ENCODE results near the gene HAUS2. TPM values are rescaled to one million over a fixed set of nuclear protein-coding genes. Genes with fewer than 3 reads are reported as not detected.

Gene HAUS2
- total RNA-seq, 1 experiment from 2014 or later: 39.8 TPM

DNA sequence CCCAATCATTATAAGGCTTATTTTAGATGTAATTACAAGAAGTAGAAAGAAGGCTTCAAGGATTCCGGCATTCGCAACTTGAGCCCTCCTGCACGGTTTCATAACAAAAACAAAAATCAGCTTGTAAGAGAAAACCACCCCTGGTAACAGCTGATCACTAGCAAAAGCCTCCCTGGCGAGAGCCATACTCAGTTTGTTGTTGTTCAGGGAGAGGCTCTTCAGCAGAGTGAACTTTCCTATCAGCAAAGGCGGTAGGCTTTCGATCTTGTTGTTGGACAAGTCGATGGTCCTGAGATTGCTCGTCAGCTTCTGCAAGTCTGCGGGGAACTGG lies 755 bp upstream of the HAUS2 start:
- peak overlapping the region; percentile 92 for H3K4me2 ChIP-seq (ENCODE audit: low read length)
- no peaks in the 10 kb centered on the region for H3K27me3 ChIP-seq (ENCODE audit: insufficient read depth, low read length)
- no peaks in the 10 kb centered on the region for H3K9me2 ChIP-seq (ENCODE audit: insufficient read depth)
- TF ChIP-seq ELF1 (IDR thresholded peaks at IDR 0.05; ENCODE audit: borderline replicate concordance, low read depth) (no peak), EGR1 (IDR thresholded peaks at IDR 0.05; ENCODE audit: low read depth) (no peak), ZFX (IDR thresholded peaks at IDR 0.05) (no peak), RAD21 (IDR thresholded peaks at IDR 0.05; ENCODE audit: low read depth) (no peak)
- TF ChIP-seq, protein P1, sequence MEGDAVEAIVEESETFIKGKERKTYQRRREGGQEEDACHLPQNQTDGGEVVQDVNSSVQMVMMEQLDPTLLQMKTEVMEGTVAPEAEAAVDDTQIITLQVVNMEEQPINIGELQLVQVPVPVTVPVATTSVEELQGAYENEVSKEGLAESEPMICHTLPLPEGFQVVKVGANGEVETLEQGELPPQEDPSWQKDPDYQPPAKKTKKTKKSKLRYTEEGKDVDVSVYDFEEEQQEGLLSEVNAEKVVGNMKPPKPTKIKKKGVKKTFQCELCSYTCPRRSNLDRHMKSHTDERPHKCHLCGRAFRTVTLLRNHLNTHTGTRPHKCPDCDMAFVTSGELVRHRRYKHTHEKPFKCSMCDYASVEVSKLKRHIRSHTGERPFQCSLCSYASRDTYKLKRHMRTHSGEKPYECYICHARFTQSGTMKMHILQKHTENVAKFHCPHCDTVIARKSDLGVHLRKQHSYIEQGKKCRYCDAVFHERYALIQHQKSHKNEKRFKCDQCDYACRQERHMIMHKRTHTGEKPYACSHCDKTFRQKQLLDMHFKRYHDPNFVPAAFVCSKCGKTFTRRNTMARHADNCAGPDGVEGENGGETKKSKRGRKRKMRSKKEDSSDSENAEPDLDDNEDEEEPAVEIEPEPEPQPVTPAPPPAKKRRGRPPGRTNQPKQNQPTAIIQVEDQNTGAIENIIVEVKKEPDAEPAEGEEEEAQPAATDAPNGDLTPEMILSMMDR (IDR thresholded peaks at IDR 0.05 in 2 of 3, conservative IDR thresholded peaks at IDR 0.05 in 1 of 3; ENCODE audit: borderline replicate concordance in 1 of 3, insufficient read depth in 1 of 3, low read depth in 2 of 3, low read length in 2 of 3): no peak
- peaks cover 8 to 11% of the 10 kb centered on the region in 2 experiments for H3K36me3 ChIP-seq (ENCODE audit: control insufficient read depth in 1 of 2, insufficient read depth in 2 of 2, low read length in 2 of 2)
- ChIA-PET POLR2A (interaction anchor here (1.3 kb wide), 1 partner anchor 9 kb away, joined by 4 read pairs; no protein-coding TSS in a partner anchor), CTCF (no interaction called here), RAD21 (ENCODE audit: low non-redundant PET in 1 of 2, low total read pairs in 2 of 2, uncharacterized antibody in 2 of 2, unreplicated experiment in 2 of 2) (no interaction called here)
- H3K4me3 ChIP-seq (replicated peaks in 1 of 2; ENCODE audit: low read depth in 1 of 2, low read length in 2 of 2): peak overlapping the region; percentile 77 to 99
- peaks cover 55% of the 10 kb centered on the region for H3K79me2 ChIP-seq (ENCODE audit: insufficient read depth, low read length)
- H2AFZ ChIP-seq (ENCODE audit: low read depth, low read length, poor library complexity, severe bottlenecking): no peak overlapping the region
- H3K27ac ChIP-seq (ENCODE audit: low read depth, low read length): peak overlapping the region; percentile 83
- no peaks in the 10 kb centered on the region for H3K9me3 ChIP-seq (ENCODE audit: control insufficient read depth in 1 of 2, insufficient read depth in 1 of 2, low read depth in 1 of 2, low read length in 2 of 2)
- H3K4me1 ChIP-seq (ENCODE audit: control insufficient read depth in 1 of 2, insufficient read depth in 2 of 2, low read length in 2 of 2): peaks cover 9 to 17% of the 10 kb centered on the region in 2 experiments
- H4K20me1 ChIP-seq (ENCODE audit: insufficient read depth): no peaks in the 10 kb centered on the region
- no peak for ATAC-seq
- peak overlapping the region; percentile 99 for H3K9ac ChIP-seq (ENCODE audit: low read length)
- DNase-seq (ENCODE audit: low read depth, low spot score): no peak
- BruUV-seq (replicated peaks): no TSS peak
- intact Hi-C loops (cut with micrococcal nuclease): no loop called here

DNA sequence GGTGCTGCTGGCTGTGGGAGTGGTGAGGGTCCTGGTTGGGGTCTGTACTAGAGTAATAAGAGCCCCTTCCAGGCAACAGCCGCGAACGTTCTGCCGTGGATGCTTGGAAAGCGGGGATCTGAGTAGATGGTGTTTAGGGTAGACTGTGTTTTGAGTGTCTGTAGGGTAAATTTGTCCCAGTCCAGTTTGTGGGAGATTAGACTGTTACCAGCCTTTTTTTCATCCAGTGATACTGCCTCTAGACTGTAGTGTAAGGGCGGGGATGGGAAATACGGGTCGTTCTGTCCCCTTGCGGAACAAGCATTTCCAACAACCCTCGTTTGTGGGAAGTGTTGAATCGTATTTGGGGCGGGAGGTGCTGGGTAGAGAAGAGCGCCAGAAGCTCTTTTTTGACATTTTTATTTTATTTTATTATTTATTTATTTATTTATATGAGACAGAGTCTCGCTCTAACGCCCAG lies 424 bp downstream of the HAUS2 start:
- Histone ChIP-seq H3K9me3 (ENCODE audit: control insufficient read depth in 1 of 2, insufficient read depth in 1 of 2, low read depth in 1 of 2, low read length in 2 of 2) (no peaks in the 10 kb centered on the region), H3K4me3 (replicated peaks in 1 of 2; ENCODE audit: low read depth in 1 of 2, low read length in 2 of 2) (peak overlapping the region; percentile 77 to 99), H2AFZ (ENCODE audit: low read depth, low read length, poor library complexity, severe bottlenecking) (peak overlapping the region; percentile 23), H3K9ac (ENCODE audit: low read length) (peak overlapping the region; percentile 99), H3K79me2 (ENCODE audit: insufficient read depth, low read length) (peaks cover 67% of the 10 kb centered on the region), H3K4me2 (ENCODE audit: low read length) (peak overlapping the region; percentile 92), H3K27ac (ENCODE audit: low read depth, low read length) (peak overlapping the region; percentile 83), H3K9me2 (ENCODE audit: insufficient read depth) (no peaks in the 10 kb centered on the region), H3K36me3 (ENCODE audit: control insufficient read depth in 1 of 2, insufficient read depth in 2 of 2, low read length in 2 of 2) (peaks cover 2 to 3% of the 10 kb centered on the region in 2 experiments; a peak in 2 of 4 replicates), H3K27me3 (ENCODE audit: insufficient read depth, low read length) (no peaks in the 10 kb centered on the region), H4K20me1 (ENCODE audit: insufficient read depth) (peaks cover 6% of the 10 kb centered on the region; the same call in 1 of the 2 replicates), H3K4me1 (ENCODE audit: control insufficient read depth in 1 of 2, insufficient read depth in 2 of 2, low read length in 2 of 2) (peaks cover 9 to 17% of the 10 kb centered on the region in 2 experiments)
- DNase-seq (ENCODE audit: low read depth, low spot score): no peak
- TSS peak; percentile 70 for BruUV-seq (replicated peaks)
- intact Hi-C loops (cut with micrococcal nuclease): no loop called here
- CTCF ChIA-PET: interaction anchor here (0.6 kb wide), 1 partner anchor 82 kb away, joined by 3 read pairs; no protein-coding TSS in a partner anchor
- ATAC-seq: peak; percentile 57
- POLR2A ChIA-PET: no interaction called here
- no peak for TF ChIP-seq SP1 (IDR thresholded peaks at IDR 0.05; ENCODE audit: low read depth)
- TF ChIP-seq MAX (IDR thresholded peaks at IDR 0.05): no peak
- no peak for TF ChIP-seq REST (IDR thresholded peaks at IDR 0.05; ENCODE audit: low read depth)
- TF ChIP-seq, protein P2, sequence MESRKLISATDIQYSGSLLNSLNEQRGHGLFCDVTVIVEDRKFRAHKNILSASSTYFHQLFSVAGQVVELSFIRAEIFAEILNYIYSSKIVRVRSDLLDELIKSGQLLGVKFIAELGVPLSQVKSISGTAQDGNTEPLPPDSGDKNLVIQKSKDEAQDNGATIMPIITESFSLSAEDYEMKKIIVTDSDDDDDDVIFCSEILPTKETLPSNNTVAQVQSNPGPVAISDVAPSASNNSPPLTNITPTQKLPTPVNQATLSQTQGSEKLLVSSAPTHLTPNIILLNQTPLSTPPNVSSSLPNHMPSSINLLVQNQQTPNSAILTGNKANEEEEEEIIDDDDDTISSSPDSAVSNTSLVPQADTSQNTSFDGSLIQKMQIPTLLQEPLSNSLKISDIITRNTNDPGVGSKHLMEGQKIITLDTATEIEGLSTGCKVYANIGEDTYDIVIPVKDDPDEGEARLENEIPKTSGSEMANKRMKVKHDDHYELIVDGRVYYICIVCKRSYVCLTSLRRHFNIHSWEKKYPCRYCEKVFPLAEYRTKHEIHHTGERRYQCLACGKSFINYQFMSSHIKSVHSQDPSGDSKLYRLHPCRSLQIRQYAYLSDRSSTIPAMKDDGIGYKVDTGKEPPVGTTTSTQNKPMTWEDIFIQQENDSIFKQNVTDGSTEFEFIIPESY (IDR thresholded peaks at IDR 0.05; ENCODE audit: extremely low read depth, insufficient replicate concordance, low read length): no peak
- no peak for TF ChIP-seq SIN3A (IDR thresholded peaks at IDR 0.05; ENCODE audit: low read depth)
- TF ChIP-seq EZH2 (IDR thresholded peaks at IDR 0.05): no peak
- RAD21 ChIA-PET (ENCODE audit: low non-redundant PET in 1 of 2, low total read pairs in 2 of 2, uncharacterized antibody in 2 of 2, unreplicated experiment in 2 of 2): no interaction called here
